Right renal pelvis (tissue), 4 donors: Measurements from ENCODE around the gene COL4A1. TPM values are rescaled to one million over a fixed set of nuclear protein-coding genes. Genes with fewer than 3 reads are reported as not detected.

Experiments used
- DNase-seq, 4 donors: peaks; one replicate each; pipeline ENCODE4 v3.0.0-alpha.2; 2013; ENCODE audit warnings: low read depth in 4 of 4, low spot score in 3 of 4, missing footprints in 1 of 4
- polyA plus RNA-seq, 4 donors: library from polyadenylated mRNA; unstranded; fragments of 120-200 nt; gene quantifications; one replicate each; pipeline ENCODE4 v1.2.1, GENCODE V29; 2013; ENCODE audit not compliant: insufficient read length in 4 of 4

Gene COL4A1
- polyA plus RNA-seq, 4 donors: 619 to 679 (median 666) TPM

- DNase-seq: no peak
Observed at GRCh38 chr13:110179857-110180147, 127.2 kb downstream of the COL4A1 start.

- DNase-seq: no peak
Observed at GRCh38 chr13:110179116-110179856, 127.7 kb downstream of the COL4A1 start.

- DNase-seq: no peak
Observed at GRCh38 chr13:110177790-110178189, 129.2 kb downstream of the COL4A1 start.

DNA sequence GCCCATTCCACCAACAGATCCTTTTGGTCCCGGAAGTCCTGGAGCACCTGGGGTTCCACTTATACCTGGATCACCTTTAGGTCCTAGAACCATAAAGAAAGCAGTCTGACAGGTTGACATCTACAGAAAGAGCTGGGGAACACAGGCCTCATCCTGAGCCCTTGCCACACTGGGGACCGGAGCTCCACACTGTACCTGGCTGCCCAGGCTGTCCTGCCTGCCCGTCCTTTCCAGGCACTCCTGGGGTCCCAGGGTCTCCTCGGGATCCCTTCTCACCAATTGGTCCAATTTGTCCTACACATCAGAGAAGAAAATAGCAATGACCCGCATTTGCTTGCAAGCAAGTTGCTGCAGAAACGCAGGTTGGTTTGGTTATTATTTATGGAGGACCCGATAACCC lies 130.5 kb downstream of the COL4A1 start:
- no peak for DNase-seq

DNA sequence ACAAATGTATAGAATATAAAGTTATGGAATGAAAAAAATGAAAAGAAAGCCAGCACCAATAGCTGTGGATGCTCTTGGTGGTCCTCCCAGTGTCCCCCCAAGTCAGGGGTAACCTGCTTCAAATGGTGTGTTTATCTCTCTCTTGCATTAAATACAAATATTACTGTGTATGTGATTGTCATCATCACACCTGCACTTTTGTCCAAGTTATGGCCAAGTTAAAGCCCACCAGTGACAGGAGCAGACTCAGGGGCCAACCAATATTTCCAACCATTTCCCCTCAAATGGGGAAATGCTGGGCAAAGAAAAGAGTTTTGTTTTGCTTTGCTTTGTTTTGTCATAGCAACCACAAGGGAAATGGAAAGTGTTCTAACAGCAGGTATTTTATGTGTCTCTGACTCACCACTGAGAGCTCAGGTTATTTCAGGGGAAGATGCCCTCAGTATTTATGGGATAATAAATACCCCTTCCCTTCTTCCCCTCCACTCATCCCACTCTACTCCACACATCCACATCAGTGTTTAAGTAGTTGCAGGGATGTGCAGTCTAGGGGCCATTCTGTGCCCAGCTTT lies 133.6 kb downstream of the COL4A1 start:
- DNase-seq: no peak

GRCh38 chr13:110170882-110171281 lies 136.1 kb downstream of the COL4A1 start:
- no peak for DNase-seq

DNA sequence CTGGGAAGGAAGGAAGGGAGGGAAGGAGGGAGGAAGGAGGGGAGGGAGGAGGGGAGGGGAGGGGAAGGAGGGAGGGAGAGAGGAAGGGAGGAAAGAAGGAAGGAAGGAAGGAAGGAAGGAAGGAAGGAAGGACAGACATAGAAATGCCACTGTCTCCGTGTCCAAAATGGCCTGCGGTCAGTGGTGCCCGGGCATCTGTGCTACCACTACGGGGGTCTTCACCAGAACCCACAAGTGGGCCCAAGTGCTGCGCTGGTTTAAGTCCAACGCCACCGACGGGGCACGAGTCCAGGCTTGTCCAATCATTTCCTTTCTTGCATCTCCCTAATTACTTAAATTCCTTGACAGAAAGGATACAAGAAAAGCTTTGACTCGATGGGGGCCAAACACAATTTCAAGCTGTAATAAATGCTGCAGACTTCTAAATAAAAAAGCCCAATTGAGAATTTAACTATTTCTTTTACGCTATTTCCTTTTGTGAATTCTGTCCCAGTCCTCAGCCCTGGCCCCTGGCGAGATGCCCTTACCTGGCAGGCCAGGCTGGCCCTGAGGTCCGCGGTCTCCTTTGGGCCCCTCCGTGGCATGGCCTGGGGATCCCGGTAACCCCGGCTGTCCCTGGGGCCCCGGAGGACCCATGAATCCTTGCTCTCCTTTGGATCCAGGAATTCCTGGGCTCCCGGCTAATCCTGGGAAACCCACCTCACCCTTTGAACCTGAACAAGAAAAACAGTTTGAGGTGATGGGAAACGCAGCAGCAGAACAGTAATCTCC lies 136.8 kb downstream of the COL4A1 start:
- no peak for DNase-seq

DNA sequence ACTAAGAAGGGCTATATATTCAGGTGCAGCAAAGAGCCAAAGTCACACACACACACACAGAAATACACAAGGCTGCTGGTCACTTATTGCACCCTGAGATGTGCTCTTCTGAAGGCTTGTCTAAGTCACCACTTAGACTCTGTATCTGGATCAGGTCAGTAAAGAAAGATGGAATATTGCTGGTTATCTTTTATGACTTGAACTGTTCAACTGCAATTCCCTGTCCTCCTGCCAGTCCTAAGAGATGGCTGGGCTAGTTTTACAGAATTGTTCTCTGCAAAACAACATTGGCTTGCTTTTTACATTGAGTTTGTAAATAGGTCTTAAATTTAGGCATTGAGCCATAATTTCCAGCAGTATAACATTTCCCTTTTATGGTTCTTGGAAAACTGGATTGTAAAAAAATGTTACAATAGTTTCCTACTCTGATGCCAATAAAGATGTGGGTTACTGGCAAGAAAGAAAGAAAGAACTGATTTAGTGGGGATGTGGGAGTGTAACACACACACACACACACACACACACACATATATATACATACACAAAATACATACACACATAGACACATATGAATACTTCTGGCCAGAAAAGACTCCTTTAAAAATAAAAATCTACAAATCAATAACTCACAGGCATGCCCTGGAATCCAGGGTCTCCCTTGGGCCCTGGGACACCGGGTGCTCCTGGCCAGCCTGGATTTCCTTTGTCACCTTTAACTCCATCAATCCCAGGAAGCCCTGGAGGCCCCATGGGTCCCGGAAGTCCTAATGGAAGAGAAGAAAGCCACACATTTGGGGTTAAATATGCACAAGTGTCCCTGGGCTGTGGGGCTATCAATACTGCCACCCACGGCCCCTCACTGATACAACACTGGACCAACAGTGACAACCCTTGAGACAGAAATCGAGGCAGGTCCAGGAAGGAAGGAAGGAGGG lies 137.7 kb downstream of the COL4A1 start:
- DNase-seq: peak in 3 of 4 donors; percentile 8 to 15 (median 12)

DNA sequence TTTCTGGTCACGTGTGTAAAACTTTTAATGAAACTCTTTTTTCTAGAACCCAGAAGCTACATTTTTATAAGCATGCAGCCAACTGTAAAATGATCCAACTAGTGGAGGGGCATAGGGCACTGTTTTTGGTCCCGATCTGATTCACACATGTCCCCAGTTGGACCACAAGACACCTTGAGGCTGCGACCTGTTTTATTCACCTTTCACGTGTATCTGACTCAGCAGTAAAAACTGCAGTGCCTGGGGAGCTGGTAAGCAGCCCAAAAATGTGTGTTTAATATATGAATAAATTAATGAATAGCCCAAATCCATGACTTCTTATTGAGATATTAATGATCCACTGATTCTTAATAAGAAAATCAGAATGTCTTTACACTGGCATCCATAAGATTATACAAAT lies 140.4 kb downstream of the COL4A1 start:
- no peak for DNase-seq

DNA sequence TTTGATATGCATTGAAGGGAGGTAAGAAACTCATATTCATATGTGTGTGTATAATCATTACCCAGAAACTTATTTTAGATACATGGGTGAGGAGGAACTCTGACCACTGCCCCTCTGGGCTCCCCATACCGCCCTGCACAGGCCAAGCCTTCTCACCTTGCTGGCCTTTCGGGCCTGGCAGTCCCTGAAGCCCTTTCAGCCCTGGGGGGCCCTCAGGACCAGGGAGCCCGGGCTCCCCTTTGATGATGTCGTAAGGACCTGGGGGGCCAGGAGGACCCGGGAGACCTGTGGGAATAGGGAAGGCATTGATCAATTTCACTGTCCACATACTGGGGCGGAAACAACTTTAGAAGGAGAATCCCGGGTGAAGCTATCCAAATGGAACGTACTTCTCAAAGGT lies 142.3 kb downstream of the COL4A1 start:
- no peak for DNase-seq

GRCh38 chr13:110162866-110163658 lies 143.9 kb downstream of the COL4A1 start:
- DNase-seq: no peak

DNA sequence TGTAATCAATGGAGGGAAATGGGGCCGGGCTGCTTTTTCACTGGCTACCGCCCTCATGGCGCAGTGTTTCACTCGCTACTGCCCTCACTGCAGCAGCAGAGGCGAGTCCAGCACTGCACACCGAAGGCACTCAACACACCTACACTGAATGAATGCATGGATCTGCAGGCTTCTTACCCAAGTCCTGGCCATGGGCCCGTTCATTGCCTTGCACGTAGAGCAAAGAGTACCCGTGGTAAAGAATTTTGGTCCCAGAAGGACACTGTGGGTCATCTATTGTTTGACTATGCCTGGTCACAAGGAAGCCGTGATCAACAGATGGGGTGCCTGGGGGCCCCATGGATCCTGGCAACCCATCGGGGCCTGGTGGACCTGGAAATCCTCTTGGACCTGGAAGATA lies 144.9 kb downstream of the COL4A1 start:
- DNase-seq: no peak

DNA sequence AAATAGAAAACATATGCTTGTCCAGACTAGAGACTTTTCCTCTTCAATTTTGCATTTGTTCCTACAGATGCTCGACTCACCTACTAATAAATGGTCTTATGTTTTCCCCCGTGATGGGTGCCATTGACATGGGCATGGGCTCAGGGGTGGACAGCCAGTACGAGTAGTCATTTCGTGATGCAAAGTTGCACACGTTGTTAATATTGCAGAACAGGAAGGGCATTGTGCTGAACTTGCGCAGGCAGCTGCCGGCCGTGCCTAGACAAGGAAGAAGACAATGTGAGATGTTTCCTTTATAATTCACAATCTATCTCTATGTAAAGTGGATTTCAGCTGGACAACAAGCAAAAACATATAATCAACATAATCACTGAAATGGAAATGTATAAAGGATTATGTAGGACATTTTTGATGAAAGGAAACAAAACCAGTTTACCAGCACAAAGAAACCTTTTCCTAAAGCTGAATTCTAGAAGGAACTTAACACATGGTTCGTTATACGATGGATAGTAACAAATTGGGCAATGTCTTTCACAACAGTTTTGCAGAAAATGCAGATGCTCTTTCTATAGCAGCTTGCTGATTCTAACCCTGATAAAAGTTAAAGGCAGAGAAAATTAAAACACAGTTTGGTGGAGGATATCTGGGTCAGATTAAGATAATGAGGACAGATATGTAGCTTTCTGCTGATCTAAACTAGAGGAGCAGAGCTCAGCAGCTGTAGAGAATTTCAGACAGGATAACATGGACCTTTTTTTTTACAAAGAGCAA lies 145.7 kb downstream of the COL4A1 start:
- DNase-seq: no peak

GRCh38 chr13:110158226-110158625 lies 148.7 kb downstream of the COL4A1 start:
- no peak for DNase-seq

- no peak for DNase-seq
Observed at GRCh38 chr13:110157718-110158117, 149.2 kb downstream of the COL4A1 start.

- DNase-seq: no peak
Observed at GRCh38 chr13:110156301-110157049, 150.5 kb downstream of the COL4A1 start.

DNA sequence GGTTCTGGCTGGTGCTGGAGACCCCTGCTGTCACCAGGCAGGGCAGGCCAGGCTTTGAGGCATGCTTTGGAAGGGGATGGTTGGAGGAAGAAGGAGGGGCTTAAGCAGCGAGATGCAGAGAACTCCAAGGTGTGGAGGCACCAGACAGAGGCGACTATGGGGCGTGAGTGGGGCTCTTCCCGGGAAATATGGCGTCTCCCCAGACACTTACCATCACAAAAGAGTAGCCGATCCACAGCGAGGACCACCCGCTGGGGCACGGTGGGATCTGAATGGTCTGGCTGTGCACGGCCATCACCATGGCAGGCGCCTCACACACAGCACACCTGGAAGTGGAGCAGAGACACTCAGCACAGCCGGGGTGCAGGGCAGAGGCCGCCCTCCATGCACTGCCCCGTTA lies 151.9 kb downstream of the COL4A1 start:
- DNase-seq: no peak

GRCh38 chr13:110154410-110154933 lies 152.5 kb downstream of the COL4A1 start:
- no peak for DNase-seq
